GM21717 (cell line): ENCODE results near the gene OSBP2.

Experiments
- ATAC-seq: cut with Tn5 transposase; IDR thresholded peaks from one replicate; pipeline ENCODE4 v1.9.1; 2021; ENCODE audit warnings: mild to moderate bottlenecking, moderate library complexity; ENCODE audit not compliant: unreplicated experiment

The OSBP2 gene

DNA sequence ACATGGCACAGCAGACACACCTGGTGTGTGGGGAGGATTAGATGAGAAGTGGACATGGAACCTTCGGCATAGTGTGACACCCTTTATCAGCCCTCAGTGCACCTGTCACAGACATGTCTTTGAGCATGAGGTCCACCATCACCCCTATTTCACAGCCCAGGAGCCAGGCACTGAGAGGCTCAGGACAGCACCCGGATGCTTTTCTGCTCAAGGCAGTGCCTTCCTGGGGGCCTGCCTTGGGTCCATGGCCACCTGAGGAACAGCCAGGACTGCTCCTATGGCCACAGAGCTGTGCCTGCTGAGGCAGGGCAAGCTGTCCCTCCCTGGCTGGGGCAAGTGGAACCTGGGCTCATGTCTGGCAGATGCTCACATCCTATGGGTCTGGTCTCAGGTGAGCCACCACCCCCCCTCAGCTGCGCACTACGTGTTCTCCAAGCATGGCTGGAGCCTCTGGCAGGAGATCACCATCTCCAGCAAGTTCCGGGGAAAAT lies 198.1 kb downstream of the OSBP2 start:
- ATAC-seq, result no peak

DNA sequence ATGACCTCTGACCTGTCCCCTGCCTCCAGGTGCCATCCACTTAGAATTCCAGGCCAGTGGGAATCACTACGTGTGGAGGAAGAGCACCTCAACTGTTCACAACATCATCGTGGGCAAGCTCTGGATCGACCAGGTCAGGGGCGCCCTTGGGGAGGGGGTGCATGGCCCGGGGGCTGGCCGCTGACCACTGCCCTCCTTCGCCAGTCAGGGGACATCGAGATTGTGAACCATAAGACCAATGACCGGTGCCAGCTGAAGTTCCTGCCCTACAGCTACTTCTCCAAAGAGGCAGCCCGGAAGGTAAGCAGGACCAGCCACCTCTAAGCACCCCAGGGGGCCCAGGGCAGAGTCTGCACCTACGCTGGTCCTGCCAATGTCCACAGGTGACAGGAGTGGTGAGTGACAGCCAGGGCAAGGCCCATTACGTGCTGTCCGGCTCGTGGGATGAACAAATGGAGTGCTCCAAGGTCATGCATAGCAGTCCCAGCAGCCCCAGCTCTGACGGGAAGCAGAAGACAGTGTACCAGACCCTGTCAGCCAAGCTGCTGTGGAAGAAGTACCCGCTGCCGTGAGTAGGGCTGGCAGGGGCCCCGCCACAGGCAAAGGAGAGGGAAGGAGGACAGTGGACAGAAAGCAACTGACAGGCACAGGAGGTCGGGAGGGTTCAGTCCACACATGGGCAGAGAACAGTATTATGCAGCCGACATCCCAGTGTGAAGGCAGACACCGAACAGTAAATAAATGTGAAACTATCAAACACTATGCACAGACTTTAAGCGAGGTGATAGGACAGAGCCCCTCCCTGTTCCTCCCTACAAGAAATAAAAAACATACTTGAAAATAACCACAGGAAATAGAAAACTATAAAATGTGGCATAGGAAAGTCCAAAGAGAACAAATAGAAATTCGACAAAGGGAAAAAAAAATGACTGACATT lies 199.0 kb downstream of the OSBP2 start:
- ATAC-seq, result no peak

DNA sequence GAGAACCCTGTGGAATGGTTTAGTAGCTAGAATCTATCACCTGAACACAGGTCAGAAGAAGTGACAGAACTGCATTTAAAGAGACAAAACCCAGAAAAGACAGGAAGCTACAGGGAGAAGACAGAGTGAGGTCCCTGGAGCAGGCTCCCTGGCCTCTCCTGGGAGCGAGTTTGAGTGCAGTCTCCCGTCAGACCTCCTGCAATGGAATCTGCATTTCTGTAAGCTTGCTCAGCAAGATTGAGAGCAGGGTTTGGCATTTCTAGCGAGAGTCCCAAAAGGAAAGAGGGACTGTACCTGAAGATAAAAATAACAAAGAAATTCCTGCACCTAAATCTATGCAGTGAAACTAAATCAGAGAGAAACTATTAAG lies 199.7 kb downstream of the OSBP2 start:
- no peak for ATAC-seq

DNA sequence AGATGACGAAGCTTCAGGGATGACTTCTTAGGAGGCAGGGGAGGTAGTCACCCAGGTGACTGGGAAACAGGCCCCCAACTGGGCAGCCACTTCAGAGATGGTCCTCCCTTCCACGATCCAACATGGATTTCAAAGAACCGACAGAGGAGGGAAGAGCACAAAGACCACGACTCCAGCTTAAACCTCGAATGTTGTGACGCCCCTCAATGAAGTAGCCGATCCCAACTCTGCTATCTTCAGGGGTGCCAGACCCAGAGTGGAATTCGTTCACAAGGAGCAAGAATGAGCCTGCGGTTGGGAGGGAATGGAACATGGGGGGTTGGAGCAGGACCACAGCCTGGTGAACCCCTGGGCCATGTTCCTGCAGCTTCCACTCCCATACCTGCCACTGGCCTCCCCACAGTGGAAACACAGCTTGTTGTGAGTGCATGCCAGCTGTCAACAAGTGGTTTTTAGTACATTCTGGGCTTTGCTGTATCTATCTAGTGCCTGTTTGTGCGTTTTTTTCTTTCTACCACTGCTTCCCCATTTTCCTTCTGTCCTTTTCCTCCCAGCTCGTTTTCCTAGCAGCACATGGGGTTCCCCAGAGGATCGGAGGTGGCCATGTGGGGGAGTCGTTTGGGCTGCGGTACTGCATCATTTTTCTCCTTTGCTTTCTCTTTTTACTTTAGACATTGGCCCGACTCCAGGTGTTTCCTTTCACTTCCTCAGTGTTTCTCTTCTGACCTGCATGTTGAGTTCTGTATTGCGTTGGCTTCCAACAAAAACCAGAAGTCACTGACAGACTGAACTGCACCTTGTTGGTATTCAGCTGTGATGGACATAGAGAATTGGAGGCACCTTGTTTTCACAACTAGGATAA lies 208.1 kb downstream of the OSBP2 start:
- no peak for ATAC-seq

DNA sequence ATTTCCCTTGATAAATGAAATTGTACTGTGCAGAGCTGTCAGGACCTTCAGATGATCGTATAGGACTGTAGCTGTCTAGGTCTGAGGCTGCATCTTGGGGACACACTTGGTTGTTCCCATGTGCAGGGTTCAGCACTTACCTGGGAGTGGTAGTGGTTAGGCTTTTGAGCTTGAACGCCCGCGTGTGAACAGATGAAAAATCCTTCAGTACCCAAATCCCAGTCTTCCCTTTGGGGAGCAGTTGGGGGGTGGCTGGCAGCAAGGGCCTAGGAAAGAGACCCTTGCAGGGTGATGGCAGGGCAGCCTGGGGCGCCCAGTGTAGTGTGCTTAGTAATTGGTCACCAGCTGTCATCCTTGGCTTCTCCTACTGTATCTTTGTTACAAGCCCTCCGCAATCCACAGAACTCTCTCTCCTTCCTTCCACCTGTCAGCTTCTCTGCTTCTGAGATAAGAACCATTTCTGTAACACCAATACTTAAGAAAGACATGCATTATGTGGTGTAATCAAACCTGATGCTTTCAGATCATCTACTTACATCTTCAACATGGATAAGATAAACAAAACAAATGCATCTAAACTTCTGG lies 209.3 kb downstream of the OSBP2 start:
- ATAC-seq, result no peak

DNA sequence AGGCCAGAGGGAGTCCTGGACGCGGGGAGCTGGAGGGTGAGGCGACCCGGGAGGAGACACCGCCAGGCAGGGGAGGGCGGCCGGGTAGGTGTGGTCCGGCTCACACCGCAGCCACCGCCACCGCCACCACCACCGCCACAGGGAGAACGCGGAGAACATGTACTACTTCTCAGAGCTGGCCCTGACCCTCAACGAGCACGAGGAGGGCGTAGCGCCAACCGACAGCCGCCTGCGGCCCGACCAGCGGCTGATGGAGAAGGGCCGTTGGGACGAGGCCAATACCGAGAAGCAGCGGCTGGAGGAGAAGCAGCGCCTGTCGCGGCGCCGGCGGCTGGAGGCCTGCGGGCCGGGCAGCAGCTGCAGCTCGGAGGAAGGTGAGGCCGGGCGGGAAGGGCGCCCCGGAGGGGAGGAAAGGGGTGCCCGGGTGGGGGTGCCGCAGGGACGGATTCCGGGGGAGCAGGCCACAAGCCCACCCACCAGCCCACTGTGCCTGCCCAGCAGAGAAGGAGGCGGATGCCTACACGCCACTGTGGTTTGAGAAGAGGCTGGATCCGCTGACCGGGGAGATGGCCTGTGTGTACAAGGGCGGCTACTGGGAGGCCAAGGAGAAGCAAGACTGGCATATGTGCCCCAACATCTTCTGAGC lies 211.1 kb downstream of the OSBP2 start:
- no peak for ATAC-seq

DNA sequence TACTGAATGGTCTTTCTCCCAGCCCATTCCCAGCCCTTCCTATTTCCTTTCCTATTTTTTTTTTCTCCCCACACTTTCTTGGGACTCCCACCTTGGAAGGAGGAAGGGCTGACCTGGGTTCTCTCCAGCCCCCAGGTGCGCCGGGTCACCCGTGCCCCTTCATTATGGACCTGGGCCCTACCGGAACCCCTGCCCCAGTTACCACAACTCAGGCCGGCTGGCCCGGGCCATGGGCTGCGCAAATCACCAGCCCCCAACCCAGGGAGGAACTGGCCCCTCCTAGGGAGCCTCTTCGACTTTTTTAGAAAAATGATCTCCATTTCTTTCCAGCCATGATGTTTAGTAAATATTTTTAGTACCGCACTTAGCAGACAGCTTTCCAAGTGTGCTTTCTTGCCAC lies 211.7 kb downstream of the OSBP2 start:
- ATAC-seq, result no peak

DNA sequence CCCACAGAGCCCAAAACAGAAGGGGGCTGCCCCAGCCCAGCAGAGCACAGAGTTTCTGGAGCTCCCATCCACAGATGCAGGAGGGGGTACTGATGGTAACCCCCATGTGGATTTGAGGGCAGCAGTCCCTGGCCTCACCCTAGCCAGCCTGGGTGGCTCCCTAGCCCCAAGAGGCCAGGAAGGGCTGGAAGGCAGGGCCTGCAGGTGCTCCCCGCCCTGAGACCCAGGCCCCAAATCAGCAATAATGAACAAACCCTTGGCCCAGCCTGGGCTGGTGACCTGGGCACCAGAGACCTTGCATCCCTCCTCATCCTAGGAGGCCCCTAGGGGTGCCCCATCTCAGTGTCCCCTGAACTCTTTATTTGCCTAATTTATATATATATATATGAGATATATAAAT lies 212.3 kb downstream of the OSBP2 start:
- ATAC-seq, result no peak

DNA sequence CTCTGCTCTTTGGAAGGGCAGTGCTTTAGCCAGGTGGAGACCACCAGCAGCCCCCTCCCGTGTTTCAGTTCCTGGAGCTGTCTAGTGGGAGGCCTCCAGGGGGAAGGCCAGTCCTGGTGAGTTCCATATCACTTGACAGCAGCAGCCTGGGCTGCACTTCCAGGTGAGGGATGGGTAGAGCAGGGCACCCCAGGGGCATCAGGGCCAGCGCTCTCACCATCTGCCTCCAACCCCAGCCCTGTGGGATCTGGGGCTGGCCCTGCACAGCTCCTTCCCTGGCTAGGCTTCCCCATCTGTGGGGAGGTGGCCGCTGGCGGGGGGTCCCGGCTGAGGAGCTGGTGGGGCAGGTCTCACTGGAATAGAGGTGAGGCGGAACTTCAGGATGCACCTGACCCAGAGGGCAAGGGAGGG lies 213.4 kb downstream of the OSBP2 start:
- ATAC-seq, result no peak

DNA sequence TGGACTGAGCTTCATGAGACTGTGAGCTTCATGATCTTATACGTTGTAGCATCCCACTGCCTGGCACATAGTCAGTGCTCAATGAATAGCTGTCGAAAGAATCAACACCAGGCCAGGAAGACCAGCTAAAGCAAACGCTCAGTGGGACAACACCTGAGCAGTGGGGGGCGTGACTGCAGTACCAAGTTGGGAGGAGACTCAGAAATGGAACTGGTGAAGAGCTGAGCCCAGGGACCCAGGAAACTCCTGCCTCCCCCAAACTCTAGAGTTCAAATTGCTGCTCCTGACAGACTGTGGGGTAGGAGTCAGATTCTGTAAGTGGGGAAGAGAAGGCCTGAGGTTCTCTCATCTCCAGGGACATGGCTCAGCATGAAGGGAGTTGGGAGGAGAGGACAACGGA lies 214.6 kb downstream of the OSBP2 start:
- ATAC-seq, result no peak

DNA sequence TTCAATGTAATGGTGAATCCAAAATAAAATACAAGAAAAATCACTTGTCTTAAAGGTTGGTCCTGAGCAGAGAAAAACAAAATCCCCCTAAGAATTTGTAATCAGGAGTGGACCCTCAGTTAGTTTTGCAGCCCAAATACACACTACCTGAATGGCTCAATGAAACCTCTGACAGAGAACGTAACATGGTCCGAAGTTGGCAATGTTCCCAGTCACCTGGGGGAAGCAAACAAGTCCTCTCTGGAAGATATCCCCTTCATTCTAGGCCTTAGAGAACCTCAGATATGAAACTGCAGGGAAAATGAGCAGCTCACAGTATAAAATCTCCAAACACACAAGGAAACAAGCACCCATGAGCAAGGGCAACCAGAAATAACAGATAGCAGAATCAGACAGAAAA lies 215.7 kb downstream of the OSBP2 start:
- no peak for ATAC-seq

DNA sequence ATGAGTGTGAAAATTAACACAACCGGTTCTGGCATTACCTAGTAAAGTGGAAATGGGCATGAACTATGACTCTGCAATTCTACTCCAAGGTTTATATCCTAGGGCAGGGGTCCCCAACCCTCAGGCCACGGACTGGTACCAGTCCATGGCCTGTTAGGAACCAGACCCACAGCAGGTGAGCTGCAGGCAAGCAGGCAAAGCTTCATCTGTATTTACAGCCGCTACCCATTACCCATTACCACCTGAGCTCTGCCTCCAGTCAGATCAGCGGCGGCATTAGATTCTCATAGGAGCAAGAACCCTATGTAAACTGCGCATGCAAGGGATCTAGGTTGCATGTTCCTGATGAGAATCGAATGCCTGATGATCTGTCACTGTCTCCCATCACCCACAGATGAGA lies 224.1 kb downstream of the OSBP2 start:
- no peak for ATAC-seq

DNA sequence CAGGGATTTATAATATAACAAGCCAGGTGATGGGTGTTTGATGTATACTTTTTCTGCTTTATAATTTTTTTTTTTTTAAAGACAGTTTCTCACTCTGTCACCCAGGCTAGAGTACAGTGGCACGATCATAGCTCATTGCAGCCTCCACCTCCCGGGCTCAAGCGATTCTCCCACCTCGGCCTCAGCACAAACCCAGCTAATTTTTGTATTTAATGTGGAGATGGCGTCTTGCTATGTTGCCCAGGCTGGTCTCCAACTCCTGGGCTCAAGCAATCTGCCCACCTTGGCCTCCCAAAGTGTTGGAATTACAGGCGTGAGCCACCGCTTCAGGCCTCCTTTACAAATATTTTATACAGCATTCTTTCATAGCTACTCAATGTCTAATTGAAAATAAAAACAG lies 225.3 kb downstream of the OSBP2 start:
- no peak for ATAC-seq

DNA sequence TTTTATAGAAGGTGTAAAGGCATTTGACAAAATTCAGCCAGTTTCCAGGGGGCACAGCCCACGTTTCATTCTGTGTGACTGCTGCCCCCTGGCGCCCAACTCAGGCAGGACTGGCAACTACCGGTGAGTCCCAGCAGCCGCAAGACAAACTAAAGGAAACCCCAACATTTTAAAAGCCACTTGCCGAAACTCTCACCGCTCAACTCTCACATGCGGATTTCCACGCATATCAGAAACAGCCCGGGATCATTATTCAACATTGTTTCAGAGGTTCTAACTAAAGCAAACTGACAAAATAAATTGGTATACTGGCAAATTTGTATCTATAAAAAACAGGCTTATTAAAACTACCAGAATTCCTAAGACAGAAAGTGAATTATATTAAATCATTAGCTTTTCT lies 225.7 kb downstream of the OSBP2 start:
- no peak for ATAC-seq

DNA sequence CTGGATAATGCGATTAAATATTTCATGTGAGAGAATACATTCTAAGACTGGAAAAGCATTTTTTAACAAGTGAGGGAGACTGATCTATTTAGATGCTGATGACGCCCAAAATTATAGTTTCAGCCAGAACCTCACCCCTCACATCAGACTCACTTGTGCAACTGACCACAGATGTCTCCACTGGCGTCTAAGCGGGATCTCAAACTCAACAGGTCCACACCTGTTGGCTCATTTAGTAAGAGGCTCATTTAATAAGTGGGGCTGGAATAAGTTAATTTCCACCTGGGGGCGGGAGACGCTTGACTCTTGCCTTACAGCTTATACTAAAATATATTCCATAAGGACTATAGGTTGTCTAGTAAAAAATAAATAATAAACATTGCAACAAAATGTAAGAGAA lies 226.4 kb downstream of the OSBP2 start:
- ATAC-seq, result no peak

DNA sequence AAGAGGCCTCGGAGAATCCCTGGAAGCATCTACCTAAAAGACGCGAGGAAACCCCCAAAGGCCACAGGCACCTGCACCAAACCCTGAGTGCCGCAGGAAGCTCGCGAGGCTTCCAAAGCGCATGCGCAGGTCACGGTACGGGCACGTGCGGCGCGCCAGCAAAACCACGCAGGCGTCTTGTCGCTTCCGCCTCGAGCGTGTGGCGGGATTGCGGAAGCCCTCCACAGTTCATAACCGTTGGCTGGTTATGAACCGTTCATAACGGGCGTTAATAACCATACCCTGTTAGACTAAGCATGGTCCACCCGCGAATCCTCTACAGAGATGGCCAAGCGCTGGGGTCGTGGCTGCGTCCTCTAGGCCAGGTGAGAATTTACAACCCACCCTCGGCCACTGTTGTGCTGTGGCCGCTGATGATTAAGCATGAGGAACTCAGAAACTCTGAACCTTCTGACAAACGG lies 227.5 kb downstream of the OSBP2 start:
- no peak for ATAC-seq

DNA sequence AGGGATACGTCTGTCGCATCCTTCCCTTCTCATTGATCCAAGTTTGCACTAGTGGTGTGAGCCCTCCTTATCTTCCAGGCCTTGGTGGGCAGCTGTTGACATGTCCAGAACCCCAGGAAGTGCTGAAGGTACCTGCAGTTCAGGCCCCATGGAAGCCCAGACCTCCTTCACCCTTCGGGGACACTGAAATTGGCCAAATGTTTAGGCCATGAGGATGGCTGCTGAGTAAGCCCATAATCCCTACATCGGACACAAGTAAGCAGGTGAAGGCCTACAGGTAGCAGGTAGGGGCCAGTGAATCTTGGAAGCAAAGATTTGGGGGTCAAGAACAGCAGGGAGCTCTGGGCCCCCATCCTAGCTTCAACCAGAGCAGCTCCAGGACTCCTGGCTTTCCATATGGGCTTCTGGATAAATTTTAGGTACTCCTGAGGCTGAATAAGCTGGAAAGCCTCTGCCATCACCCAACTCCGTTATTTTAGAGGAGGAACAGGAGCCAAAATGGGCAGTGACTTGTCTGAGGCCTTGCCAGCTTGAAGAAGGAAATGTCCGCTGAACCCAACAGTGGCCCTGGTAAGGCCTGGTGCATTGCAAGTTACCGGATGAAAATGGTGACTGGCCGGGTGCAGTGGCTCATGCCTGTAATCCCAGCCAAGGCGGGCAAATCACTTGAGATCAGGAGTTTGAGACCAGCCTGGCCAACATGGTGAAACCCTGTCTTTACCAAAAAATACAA lies 228.7 kb downstream of the OSBP2 start:
- ATAC-seq, result no peak

DNA sequence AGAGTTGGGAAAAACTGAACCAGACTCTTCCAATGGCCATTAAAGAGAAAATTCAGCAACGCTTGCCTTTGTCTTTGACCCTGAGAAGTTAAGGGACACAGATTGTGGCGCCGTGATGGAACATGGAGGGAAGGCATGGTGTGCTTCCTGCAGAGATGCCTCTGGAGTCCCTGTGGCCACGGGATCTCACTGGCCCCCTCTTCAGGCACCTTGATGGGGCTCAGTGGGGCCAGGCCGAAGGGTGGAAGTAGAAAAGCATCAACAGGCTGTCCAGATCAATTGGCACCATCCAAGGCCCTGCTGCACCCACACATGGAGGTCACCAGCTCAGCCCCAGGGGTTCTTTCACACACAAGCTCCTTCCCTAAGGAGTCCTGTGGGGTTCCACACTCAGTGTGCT lies 231.0 kb downstream of the OSBP2 start:
- ATAC-seq, result no peak

DNA sequence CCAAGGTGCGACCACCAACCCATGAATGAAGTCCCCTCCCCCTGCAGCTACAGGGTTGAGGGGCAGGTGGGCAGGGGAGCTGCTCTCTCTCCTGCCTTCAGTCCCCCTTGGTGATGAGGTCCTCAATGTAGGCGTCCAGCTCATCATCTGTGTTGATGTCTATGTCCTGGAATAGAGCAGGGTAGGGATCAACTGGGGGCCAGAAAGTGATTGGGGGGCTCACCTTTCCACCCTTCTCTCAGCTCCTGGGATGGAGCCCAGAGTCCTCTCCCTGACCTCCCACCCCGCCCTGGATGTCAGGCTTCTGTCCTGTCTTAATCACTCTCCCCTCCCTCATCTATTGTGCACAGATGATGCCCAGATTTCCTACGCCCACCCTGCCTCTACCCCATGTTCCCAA lies 232.0 kb downstream of the OSBP2 start:
- no peak for ATAC-seq

DNA sequence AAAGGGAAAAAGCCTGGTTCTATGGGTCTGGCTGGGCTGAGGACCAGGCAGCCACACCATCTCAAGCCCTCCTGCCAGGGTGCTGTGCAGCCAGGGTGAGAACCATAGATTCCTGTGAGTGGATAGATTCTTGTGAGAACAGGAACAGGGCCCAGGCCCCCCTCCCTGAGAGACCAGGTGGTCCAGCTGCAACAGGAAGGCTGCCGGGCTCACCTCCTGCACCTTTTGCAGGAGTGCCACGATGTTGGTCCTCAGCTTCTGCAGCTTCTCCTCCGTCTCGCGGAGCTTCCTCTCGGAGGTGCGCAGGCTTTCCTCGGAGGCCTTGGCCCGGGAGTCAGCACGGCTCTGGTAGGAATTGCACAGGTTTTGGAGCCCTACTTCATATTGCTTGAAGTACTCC lies 233.1 kb downstream of the OSBP2 start:
- no peak for ATAC-seq
